ENCODE results near the gene UNC13D.

The UNC13D gene

GRCh38 chr17:75839942-75840798 lies 4.0 kb downstream of the UNC13D start:
- no peak overlapping the region for H3K4me3 ChIP-seq
- no peak overlapping the region for H3K27ac ChIP-seq

DNA sequence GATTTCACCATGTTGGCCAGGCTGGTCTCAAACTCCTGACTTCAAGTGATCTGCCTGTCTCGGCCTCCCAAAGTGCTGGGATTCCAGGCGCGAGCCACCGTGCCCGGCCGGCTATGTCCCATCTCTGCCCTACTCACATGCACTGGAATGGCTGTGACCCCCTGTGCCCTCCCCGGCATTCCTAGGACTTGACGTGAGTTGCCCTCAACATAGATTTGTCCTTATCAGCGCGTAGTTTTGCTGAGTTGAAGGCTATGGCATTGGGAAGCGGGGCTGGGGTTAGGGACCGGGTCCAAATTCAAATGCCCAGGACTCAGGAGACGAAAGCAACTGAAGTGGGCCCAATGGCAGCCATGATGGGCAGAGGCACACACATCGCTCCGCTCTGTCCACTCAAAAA lies 5.8 kb downstream of the UNC13D start:
- Histone ChIP-seq H3K27ac (no peak overlapping the region), H3K4me3 (no peak overlapping the region)

DNA sequence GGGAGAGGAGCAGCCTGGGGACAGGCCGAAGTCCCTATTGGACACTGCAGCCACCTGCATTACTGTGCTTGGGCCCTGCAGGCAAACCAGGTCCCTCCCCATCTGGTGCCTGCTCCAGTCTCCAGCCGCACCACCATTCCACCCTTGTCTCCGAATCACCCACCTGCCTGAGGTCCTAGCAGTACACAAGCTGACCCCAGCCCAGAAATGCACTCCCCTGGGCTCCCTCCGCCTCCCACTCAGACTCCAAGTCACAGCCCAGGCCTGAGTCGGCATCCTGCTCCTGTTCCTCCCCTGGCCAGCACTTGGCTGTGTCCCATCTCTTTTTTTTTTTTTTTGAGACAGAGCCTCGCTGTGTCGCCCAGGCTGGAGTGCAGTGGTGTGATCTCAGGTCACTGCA lies 6.3 kb downstream of the UNC13D start:
- no peak overlapping the region for H3K4me3 ChIP-seq
- H3K27ac ChIP-seq = no peak overlapping the region

GRCh38 chr17:75836605-75837004 lies 7.6 kb downstream of the UNC13D start:
- H3K27ac ChIP-seq = no peak overlapping the region
- H3K4me3 ChIP-seq = no peak overlapping the region

GRCh38 chr17:75835654-75835987 lies 8.6 kb downstream of the UNC13D start:
- no peak overlapping the region for H3K27ac ChIP-seq
- H3K4me3 ChIP-seq = no peak overlapping the region

DNA sequence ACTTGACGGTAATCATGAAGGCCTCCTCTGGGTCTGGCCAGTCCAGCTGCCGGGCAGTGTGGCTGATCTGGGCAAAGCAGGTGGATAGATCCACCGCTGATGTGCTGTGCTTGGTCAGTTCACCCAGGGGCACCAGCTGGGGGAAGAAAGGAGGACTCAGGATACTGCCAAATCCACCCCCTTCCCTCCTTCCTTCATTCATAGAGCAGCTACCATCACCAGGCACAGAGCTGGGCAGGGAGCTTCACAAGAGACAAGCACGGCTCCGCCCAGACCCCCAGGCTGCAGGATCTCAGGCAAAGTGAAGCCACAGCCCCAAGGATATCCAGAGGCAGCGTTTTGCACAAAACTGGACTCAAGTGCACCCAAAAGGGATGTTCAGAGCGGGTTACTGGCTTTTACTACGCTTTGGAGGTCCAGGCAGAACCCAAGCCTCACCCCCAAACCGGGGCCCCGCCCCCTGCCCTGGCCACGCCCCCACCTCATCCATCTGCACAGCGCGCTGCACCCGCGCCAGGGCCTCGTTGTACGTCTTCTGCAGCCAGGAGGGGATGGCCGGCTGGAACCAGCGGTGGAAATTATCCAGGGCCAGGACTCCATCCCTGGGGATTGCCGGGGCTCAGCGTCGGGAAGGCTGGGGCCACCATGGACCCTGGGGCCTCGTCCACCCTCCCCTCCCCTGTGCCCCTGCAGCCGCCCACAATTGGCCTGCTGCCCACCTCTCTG lies 9.1 kb downstream of the UNC13D start:
- H3K4me3 ChIP-seq = no peak overlapping the region
- peak overlapping the region in 1 of 21 experiments; percentile 28 for H3K27ac ChIP-seq

DNA sequence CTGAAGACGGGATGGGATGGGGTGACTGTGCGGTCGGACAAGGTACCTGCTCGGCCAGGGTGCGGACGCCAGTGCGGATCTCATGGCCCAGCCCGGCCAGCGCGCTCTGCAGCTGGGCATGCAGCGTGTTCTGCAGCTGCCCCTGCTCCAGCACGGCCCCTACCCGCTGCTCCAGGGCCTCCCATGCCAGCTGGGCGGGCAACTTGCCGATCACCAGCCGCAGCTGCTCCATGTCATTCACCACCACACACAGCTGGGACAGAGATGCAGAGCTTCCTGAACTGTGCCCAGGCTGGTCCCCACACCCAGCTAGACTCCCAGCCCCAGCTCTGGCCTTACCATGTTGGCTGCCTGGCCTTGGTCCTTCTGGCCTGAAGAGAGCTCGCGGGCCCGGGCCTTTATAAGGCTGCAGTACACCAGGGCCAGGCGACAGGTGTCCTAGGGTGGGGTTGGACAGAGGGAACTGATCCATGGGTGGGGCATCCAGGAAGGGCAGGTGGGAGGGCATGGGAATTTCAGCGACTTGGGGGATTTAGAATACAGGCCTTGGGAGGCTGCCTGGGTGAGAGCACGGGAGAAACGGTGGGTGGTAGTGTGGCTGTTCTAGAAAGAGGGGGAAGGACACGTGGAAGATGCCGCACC lies 9.8 kb downstream of the UNC13D start:
- H3K27ac ChIP-seq = peak overlapping the region in 2 of 21 experiments; percentile 28 to 82

DNA sequence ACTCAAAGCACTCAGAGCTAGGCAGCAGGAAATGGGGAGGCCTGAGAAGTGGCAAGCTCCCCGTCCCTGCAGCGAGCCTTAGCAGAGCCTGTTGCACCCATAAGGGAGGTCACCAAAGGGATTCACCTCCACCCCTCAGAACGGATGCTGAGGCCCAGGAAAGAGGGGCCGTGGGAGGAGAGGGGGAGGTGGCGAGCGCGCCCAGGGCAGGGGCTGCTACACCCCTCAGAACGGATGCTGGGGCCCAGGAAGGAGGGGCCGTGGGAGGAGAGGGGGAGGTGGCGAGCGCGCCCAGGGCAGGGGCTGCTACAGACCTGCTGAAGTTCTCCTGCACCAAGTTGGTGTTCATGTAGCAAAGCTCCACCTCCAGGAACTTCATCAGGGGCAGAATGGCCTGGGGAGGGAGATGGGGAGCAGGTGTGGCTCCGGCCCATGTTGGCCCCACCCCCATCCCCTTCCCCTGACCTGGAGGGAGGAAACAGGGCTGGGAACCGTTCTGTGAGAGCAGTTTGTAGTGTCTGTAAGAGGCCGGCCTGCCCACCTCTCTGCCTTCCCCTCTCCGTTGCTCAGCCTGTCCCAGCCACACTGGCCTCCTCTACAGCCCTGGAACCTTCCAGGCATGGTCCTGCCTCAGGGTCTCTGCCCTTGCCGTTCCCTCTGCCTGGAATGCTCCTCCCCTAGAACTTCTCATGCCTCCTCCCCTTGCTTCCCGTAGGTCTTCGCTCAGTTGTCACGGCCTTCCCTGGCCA lies 11.4 kb downstream of the UNC13D start:
- Histone ChIP-seq H3K4me3 (no peak overlapping the region), H3K27ac (peak overlapping the region in 20 of 21 experiments; percentile 20 to 86 (median 68))

More for the DNA sequence above, 9.8 kb downstream of the UNC13D start:
- H3K4me3 ChIP-seq = no peak overlapping the region

- no peak overlapping the region for H3K4me3 ChIP-seq
- peak overlapping the region in 20 of 21 experiments; percentile 31 to 86 (median 68) for H3K27ac ChIP-seq
Observed at GRCh38 chr17:75832164-75832651, 12.0 kb downstream of the UNC13D start.

DNA sequence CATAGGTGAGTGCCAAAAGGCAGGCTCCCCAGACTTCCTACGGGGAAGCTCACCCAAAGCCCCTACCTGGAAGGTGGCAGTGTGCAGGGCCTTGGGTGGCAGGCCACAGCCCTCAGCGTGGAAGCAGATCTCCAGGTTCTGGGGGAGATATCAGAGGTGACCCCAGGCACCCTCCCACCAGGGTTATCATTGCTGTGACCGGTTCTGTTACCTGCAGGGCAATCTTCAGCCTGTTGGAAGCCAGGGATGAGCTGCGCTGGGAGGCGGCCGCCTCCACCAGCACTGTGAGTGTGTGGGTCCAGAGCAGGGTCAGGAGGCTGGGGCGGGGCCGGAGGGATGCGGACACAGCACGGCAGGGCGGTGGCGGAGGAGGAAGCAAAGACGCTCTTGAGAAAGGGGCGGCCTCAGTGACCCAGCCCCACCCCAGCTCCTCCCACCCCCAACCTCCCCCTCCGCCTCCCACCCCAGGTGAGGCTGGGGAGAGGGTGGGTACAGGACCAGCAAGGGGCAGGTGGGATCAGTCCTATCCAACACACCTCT lies 13.1 kb downstream of the UNC13D start:
- H3K27ac ChIP-seq = peak overlapping the region in 6 of 21 experiments; percentile 12 to 86 (median 62)

GRCh38 chr17:75830164-75831031 lies 13.8 kb downstream of the UNC13D start:
- Histone ChIP-seq H3K4me3 (no peak overlapping the region), H3K27ac (no peak overlapping the region)

More for the DNA sequence above, 13.1 kb downstream of the UNC13D start:
- H3K4me3 ChIP-seq = no peak overlapping the region

DNA sequence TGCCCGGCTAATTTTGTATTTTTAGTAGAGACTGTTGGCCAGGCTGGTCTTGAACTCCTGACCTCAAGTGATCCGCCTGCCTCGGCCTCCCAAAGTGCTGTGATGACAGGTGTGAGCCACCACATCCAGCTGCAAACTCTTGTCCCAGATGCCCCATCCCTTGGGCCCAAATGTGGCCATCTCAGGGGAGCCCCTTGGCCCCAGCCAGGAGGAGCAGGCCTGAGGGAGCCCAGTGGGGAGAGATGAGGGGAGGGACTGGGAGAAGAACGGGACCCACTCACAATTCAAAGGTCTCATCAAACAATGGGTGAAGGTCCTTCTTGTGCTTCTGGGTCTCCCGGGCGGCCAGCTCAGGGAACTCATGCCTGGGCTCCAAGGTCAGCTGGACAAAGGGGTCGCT lies 14.5 kb downstream of the UNC13D start:
- Histone ChIP-seq H3K27ac (no peak overlapping the region), H3K4me3 (no peak overlapping the region)

DNA sequence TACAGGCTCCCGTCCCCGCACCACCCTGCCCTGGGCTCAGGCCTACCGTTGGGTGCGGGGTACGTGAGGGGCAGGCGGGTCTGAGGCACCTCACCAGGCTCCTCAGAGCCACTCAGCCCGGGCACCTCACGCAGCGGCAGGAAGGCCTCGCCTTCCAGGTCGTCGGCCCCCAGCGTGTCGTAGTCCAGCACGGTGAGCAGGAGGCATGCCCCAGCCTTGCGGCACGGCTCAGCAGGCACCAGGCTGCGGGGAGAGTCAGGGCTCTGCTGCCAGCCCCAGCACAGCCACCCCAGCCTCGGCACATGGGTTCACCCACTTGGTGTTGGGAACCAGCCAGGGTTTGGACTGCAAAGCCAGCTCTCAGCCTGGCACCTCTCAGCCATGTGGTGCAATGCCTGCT lies 15.5 kb downstream of the UNC13D start:
- H3K27ac ChIP-seq = peak overlapping the region in 2 of 21 experiments; percentile 35 to 40
- no peak overlapping the region for H3K4me3 ChIP-seq

DNA sequence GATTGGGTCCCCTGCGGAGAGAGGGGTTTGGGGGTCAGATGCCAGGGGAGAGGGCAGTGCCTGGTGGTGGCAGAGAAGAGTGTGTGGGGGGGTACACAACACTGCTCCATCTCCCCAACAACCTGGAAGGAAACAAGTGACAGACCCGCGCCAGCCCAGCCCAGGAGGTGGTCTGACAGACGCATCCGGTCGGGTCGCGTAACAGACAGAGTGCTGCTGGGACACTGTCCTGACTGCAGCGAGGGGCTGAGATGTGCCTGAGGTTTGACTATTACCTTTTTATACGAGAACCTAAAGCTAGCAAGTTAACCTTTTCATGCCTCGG lies 16.2 kb downstream of the UNC13D start:
- Histone ChIP-seq H3K4me3 (peak overlapping the region in 1 of 7 experiments; percentile 19), H3K27ac (peak overlapping the region in 14 of 21 experiments; percentile 32 to 78 (median 73))

DNA sequence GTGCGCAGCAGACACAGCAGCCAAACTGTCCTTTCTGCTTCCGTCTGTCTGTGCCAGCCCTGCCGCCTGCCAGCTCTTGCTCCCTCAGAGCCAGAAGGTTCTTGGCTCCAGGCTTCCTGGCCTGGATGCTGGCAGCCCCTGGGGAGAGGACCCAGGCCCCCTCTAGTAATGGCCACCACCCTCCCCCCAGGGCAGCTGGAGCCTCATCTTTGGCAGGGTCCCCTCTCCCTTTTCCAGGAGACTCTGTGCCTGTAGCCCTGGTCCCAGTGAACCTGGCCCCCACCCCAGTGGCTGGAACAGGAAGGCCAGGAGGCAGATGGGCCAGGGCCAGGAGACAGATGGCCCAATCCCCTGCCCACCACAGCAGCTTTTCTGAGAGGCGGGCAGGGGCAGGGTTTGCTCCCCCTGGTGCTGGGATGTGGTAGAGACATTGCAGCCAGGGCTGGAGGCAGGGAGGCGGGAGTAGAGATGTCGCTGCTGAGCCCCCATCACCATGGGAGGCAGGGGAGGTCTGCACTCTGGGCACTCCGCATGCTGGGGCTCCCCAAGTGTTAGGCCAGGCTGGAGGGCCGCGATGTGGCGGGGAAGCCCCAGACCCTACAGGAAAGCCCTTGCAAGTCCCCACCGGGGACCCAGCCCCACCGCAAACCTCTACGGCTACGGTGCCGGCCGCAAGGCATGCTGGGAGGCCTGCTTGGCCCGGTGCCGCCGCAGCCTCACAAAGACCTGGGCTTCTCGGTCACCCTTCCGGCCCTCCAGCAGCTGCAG lies 16.7 kb downstream of the UNC13D start:
- Histone ChIP-seq H3K27ac (peak overlapping the region in 17 of 21 experiments; percentile 7 to 78 (median 70)), H3K4me3 (peak overlapping the region in 1 of 7 experiments; percentile 19)

GRCh38 chr17:75826561-75827307 lies 17.5 kb downstream of the UNC13D start:
- peak overlapping the region in 16 of 21 experiments; percentile 7 to 78 (median 69) for H3K27ac ChIP-seq
- H3K4me3 ChIP-seq = no peak overlapping the region

Data from skin epidermis (tissue), 12 donors.